ENCODE data around the gene RSBN1. TPM values are rescaled to one million over a fixed set of nuclear protein-coding genes. Genes with fewer than 3 reads are reported as not detected.

RSBN1 gene
- total and polyA plus RNA-seq, 10 of the 15 experiments (the other 5 are each of a cell fraction or from before 2014, with no cell fraction given) = 2.9 to 26.8 (median 11.5) TPM

DNA sequence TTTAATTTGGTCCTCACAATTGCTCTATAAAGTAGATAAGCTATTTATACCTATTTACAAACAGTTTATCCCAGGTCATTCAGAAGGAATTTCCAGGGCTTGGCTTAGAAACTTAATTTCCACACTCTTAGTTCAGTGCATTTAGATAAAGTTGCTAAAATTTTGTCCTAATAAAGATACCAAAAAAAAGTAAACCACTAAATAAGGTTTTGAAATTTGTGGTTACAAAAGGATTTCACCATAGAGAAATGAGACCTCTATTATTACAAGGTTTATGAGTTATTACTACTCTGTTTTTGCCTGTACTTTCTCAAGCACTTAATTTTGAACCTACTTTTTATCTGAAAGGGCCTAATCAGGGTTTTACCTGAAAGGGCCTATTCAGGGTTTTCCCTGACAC is 36.8 kb upstream of the RSBN1 start:
- Histone ChIP-seq H4K20me1 (ENCODE audit: control insufficient read depth, insufficient read depth) (no peaks in the 10 kb centered on the region), H3K79me2 (ENCODE audit: control insufficient read depth, insufficient read depth, low read length) (no peaks in the 10 kb centered on the region), H3K27ac (ENCODE audit: control insufficient read depth, insufficient read depth) (no peak overlapping the region), H3K36me3 (ENCODE audit: control insufficient read depth in 2 of 2, insufficient read depth in 2 of 2, low read length in 1 of 2) (peaks cover 0 to 15% of the 10 kb centered on the region in 2 experiments; a peak in 2 of 4 replicates), H2AFZ (ENCODE audit: control insufficient read depth, low read depth, low read length) (no peak overlapping the region), H3K9ac (ENCODE audit: control insufficient read depth, insufficient read depth, low read length) (no peak overlapping the region), H3K9me3 (replicated peaks; ENCODE audit: control insufficient read depth, insufficient read depth, low read length) (peaks cover 4% of the 10 kb centered on the region; the same call in 2 of the 3 replicates), H3K4me2 (ENCODE audit: control insufficient read depth, insufficient read depth) (no peak overlapping the region), H3K4me1 (ENCODE audit: control insufficient read depth, insufficient read depth, low read length) (no peaks in the 10 kb centered on the region), H3K27me3 (replicated peaks in 1 of 2; ENCODE audit: control insufficient read depth in 2 of 2, insufficient read depth in 2 of 2, low read length in 1 of 2) (no peaks in the 10 kb centered on the region), H3K4me3 (no peak overlapping the region)
- TF ChIP-seq FOS (IDR thresholded peaks at IDR 0.05; ENCODE audit: borderline replicate concordance, extremely low read depth, insufficient read length) = no peak
- TF ChIP-seq GATAD2B (conservative IDR thresholded peaks at IDR 0.05; ENCODE audit: low read depth) = no peak
- no peak for TF ChIP-seq CBFB (IDR thresholded peaks at IDR 0.05; ENCODE audit: low read depth)
- no peak for TF ChIP-seq SUZ12 (IDR thresholded peaks at IDR 0.05; ENCODE audit: unreplicated experiment)
- TF ChIP-seq, protein P1, sequence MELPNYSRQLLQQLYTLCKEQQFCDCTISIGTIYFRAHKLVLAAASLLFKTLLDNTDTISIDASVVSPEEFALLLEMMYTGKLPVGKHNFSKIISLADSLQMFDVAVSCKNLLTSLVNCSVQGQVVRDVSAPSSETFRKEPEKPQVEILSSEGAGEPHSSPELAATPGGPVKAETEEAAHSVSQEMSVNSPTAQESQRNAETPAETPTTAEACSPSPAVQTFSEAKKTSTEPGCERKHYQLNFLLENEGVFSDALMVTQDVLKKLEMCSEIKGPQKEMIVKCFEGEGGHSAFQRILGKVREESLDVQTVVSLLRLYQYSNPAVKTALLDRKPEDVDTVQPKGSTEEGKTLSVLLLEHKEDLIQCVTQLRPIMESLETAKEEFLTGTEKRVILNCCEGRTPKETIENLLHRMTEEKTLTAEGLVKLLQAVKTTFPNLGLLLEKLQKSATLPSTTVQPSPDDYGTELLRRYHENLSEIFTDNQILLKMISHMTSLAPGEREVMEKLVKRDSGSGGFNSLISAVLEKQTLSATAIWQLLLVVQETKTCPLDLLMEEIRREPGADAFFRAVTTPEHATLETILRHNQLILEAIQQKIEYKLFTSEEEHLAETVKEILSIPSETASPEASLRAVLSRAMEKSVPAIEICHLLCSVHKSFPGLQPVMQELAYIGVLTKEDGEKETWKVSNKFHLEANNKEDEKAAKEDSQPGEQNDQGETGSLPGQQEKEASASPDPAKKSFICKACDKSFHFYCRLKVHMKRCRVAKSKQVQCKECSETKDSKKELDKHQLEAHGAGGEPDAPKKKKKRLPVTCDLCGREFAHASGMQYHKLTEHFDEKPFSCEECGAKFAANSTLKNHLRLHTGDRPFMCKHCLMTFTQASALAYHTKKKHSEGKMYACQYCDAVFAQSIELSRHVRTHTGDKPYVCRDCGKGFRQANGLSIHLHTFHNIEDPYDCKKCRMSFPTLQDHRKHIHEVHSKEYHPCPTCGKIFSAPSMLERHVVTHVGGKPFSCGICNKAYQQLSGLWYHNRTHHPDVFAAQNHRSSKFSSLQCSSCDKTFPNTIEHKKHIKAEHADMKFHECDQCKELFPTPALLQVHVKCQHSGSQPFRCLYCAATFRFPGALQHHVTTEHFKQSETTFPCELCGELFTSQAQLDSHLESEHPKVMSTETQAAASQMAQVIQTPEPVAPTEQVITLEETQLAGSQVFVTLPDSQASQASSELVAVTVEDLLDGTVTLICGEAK (IDR thresholded peaks at IDR 0.05; ENCODE audit: borderline replicate concordance) = peak; percentile 66; the same call in 1 of the 2 replicates
- intact Hi-C loops (cut with micrococcal nuclease; ENCODE audit: unreplicated experiment) (no loop called here), in situ Hi-C loops (cut with MboI) (no loop called here)
- no TSS peak for BruUV-seq (replicated peaks)
- DNase-seq (ENCODE audit: low read depth, low spot score) (no peak), FAIRE-seq (no peak), ATAC-seq (no peak)
- ChIA-PET CTCF (no interaction called here), POLR2A (no interaction called here), SMC1A (ENCODE audit: uncharacterized antibody, unreplicated experiment) (interaction anchor here (0.8 to 1.0 kb wide), 3 partner anchors 10 to 20 kb away, joined by 3 to 4 read pairs (median 3); no protein-coding TSS in a partner anchor), RAD21 (ENCODE audit: unreplicated experiment) (no interaction called here)

All from GM12878 (cell line).